ENCODE data around the gene KCNJ12. TPM values are rescaled to one million over a fixed set of nuclear protein-coding genes. Genes with fewer than 3 reads are reported as not detected.

The KCNJ12 gene
- total and polyA plus RNA-seq, 2 donors from 2014 or later: 3.1 to 3.4 TPM

GRCh38 chr17:21376759-21377690, 868 bp downstream of the KCNJ12 start:
- FAIRE-seq: no peak
- Histone ChIP-seq H3K36me3 (ENCODE audit: control insufficient read depth in 2 of 3, insufficient read depth in 3 of 3, low read length in 3 of 3) (no peaks in the 10 kb centered on the region), H3K9ac (ENCODE audit: low read length in 3 of 3) (peak overlapping the region in 1 of 3 donors; percentile 26), H3K27me3 (ENCODE audit: control insufficient read depth, insufficient read depth, low read length) (peaks cover 5% of the 10 kb centered on the region), H3K4me3 (ENCODE audit: low read length in 3 of 3) (peak overlapping the region in 2 of 3 donors; percentile 3 to 59), H3K27ac (ENCODE audit: low read depth in 2 of 2, low read length in 2 of 2) (no peak overlapping the region), H3K4me1 (ENCODE audit: control insufficient read depth in 2 of 3, insufficient read depth in 2 of 3, low read depth in 1 of 3, low read length in 3 of 3) (peaks cover 0 to 8% (median 0%) of the 10 kb centered on the region in 3 donors), H3K9me3 (ENCODE audit: control insufficient read depth in 2 of 3, insufficient read depth in 1 of 3, low read length in 3 of 3) (no peaks in the 10 kb centered on the region)
- intact Hi-C loops (cut with DNase I): no loop called here
- DNase-seq: peak in 3 of 5 donors; percentile 43 to 62 (median 50)
- TF ChIP-seq CTCF (IDR thresholded peaks at IDR 0.05; ENCODE audit: borderline replicate concordance, extremely low read depth, insufficient read depth): no peak

- intact Hi-C loops (cut with DNase I): no loop called here
- H3K27me3 ChIP-seq (ENCODE audit: control insufficient read depth, insufficient read depth, low read length): peaks cover 5% of the 10 kb centered on the region
Observed at GRCh38 chr17:21377705-21378396, 1.7 kb downstream of the KCNJ12 start.

GRCh38 chr17:21378553-21378952, 2.4 kb downstream of the KCNJ12 start:
- Histone ChIP-seq H3K9me3 (ENCODE audit: control insufficient read depth in 2 of 3, insufficient read depth in 1 of 3, low read length in 3 of 3) (no peaks in the 10 kb centered on the region), H3K9ac (ENCODE audit: low read length in 3 of 3) (no peak overlapping the region), H3K36me3 (ENCODE audit: control insufficient read depth in 2 of 3, insufficient read depth in 3 of 3, low read length in 3 of 3) (no peaks in the 10 kb centered on the region), H3K4me3 (ENCODE audit: low read length in 3 of 3) (no peak overlapping the region), H3K27me3 (ENCODE audit: control insufficient read depth, insufficient read depth, low read length) (peaks cover 5% of the 10 kb centered on the region), H3K27ac (ENCODE audit: low read depth in 2 of 2, low read length in 2 of 2) (no peak overlapping the region), H3K4me1 (ENCODE audit: control insufficient read depth in 2 of 3, insufficient read depth in 2 of 3, low read depth in 1 of 3, low read length in 3 of 3) (peaks cover 0 to 8% (median 0%) of the 10 kb centered on the region in 3 donors)
- no peak for FAIRE-seq
- intact Hi-C loops (cut with DNase I): no loop called here
- TF ChIP-seq CTCF (IDR thresholded peaks at IDR 0.05; ENCODE audit: borderline replicate concordance, extremely low read depth, insufficient read depth): no peak
- DNase-seq: no peak

More at GRCh38 chr17:21377705-21378396, 1.7 kb downstream of the KCNJ12 start:
- H3K4me1 ChIP-seq (ENCODE audit: control insufficient read depth in 2 of 3, insufficient read depth in 2 of 3, low read depth in 1 of 3, low read length in 3 of 3): peaks cover 0 to 8% (median 0%) of the 10 kb centered on the region in 3 donors
- H3K4me3 ChIP-seq (ENCODE audit: low read length in 3 of 3): peak overlapping the region in 2 of 3 donors; percentile 11 to 59
- no peak for TF ChIP-seq CTCF (IDR thresholded peaks at IDR 0.05; ENCODE audit: borderline replicate concordance, extremely low read depth, insufficient read depth)
- no peaks in the 10 kb centered on the region for H3K36me3 ChIP-seq (ENCODE audit: control insufficient read depth in 2 of 3, insufficient read depth in 3 of 3, low read length in 3 of 3)
- H3K9me3 ChIP-seq (ENCODE audit: control insufficient read depth in 2 of 3, insufficient read depth in 1 of 3, low read length in 3 of 3): no peaks in the 10 kb centered on the region
- no peak overlapping the region for H3K27ac ChIP-seq (ENCODE audit: low read depth in 2 of 2, low read length in 2 of 2)
- H3K9ac ChIP-seq (ENCODE audit: low read length in 3 of 3): no peak overlapping the region
- FAIRE-seq (no peak), DNase-seq (peak in 1 of 5 donors; percentile 27)

Measured in kidney (tissue), 14 donors.